Activated T-helper 9 cell treated with anti-CD3 and anti-CD28 coated beads, Interleukin-2, amount 50 U/mL, for 16 hours (primary cell): ENCODE measurements around the gene RHEBL1.

Source experiments
- DNase-seq: peaks from one replicate; pipeline ENCODE4 v3.0.0-alpha.2; 2020; ENCODE audit warnings: low read depth

RHEBL1 gene

GRCh38 chr12:49019443-49020324 is 50.1 kb downstream of the RHEBL1 start:
- DNase-seq = no peak

GRCh38 chr12:49019120-49019430 is 50.7 kb downstream of the RHEBL1 start:
- DNase-seq = no peak

- DNase-seq = peak; percentile 95
These were observed 51.3 kb downstream of the RHEBL1 start, which contains the start of gene PRKAG1 for GRCh38 chr12:49018261-49019119. Gene PRKAG1 (minus strand): TSS chr12:49018776. CDS start chr12:49018740, 36 bp downstream.

GRCh38 chr12:49017891-49018260 is 51.9 kb downstream of the RHEBL1 start:
- DNase-seq = no peak

GRCh38 chr12:49015196-49015595 is 54.6 kb downstream of the RHEBL1 start:
- no peak for DNase-seq
